ENCODE results near the gene MKRN2. TPM values are rescaled to one million over a fixed set of nuclear protein-coding genes. Genes with fewer than 3 reads are reported as not detected.

Gene MKRN2
- total and polyA plus RNA-seq, 2 of the 4 experiments (the other 2 are of a cell fraction): 44.4 to 65.6 TPM

DNA sequence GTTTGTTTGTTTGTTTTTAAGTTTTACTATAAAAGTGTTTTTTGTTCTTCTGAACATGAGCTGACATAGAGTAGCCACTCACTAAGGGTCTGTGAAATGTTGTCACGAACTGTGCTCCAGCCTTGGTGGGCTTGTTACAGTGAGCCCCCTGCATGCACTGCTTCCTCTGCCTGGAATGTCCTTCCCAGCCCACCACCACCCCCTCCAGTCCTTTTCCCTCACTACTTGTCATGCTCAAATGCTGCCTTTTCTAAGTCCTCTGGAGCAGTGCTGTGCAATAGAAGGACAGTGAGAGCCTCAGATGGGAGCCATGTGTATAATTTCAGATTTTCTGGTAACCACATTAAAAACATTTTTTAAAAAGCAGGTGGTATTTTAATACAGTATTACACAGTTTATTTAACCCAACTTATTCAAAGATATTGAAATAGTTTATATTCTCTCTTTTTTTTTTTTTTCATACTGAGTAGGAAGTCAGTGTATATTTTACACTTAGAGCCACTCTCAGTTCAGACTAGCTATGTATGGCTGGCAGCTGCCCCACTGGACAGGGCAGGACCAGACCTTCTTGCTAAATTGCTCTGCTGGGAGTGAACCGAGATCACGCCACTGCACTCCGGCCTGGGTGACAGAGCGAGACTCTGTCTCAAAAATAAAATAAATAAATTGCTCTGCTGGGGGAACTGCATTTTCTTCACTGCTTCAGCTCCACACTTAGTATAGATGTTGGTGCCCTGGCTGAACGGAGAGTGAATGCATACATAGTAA lies 38.4 kb upstream of the MKRN2 start:
- no TSS peak for BruUV-seq (replicated peaks)
- peaks cover 2% of the 10 kb centered on the region; the same call in 1 of the 2 replicates for H3K36me3 ChIP-seq (ENCODE audit: control insufficient read depth, insufficient read depth, low read length)
- no peak overlapping the region for H2BK20ac ChIP-seq (ENCODE audit: low read depth, low read length)
- H2BK120ac ChIP-seq (ENCODE audit: low read depth, low read length): no peak overlapping the region
- H2BK5ac ChIP-seq (ENCODE audit: low read depth, low read length, poor library complexity, severe bottlenecking): no peak overlapping the region
- intact Hi-C loops (cut with micrococcal nuclease): no loop called here
- no peaks in the 10 kb centered on the region for H3K27me3 ChIP-seq (ENCODE audit: control insufficient read depth, insufficient read depth, low read length)
- H2AK5ac ChIP-seq (ENCODE audit: low read depth, low read length): no peak overlapping the region
- no peak overlapping the region for H3K4me2 ChIP-seq (ENCODE audit: low read depth, low read length)
- H2BK15ac ChIP-seq (ENCODE audit: low read depth, low read length): no peak overlapping the region
- no peaks in the 10 kb centered on the region for H4K20me1 ChIP-seq (ENCODE audit: insufficient read depth, low read length)
- H4K5ac ChIP-seq (ENCODE audit: low read depth, low read length): no peak overlapping the region
- H3K23ac ChIP-seq (ENCODE audit: low read depth, low read length): no peak overlapping the region
- H3K4me3 ChIP-seq (ENCODE audit: insufficient read depth, low read depth, low read length): no peak overlapping the region
- peak; percentile 29; the same call in 1 of the 2 replicates for ATAC-seq (ENCODE audit: low read depth)
- dilution Hi-C loops (cut with HindIII; ENCODE audit: low sequenced_read_pairs, unreplicated experiment): no loop called here
- POLR2A ChIA-PET (ENCODE audit: unreplicated experiment): no interaction called here
- H4K91ac ChIP-seq (ENCODE audit: insufficient read depth, low read depth, low read length): no peak overlapping the region
- TF ChIP-seq RAD21 (IDR thresholded peaks at IDR 0.05; ENCODE audit: low read length) (no peak), FOS (IDR thresholded peaks at IDR 0.05; ENCODE audit: low read depth, low read length) (no peak), BHLHE40 (IDR thresholded peaks at IDR 0.05; ENCODE audit: low read depth, low read length) (no peak), POLR2A (IDR thresholded peaks at IDR 0.05; ENCODE audit: low read depth, low read length) (no peak), ELK1 (IDR thresholded peaks at IDR 0.05; ENCODE audit: borderline replicate concordance, low read depth, low read length) (no peak), MXI1 (IDR thresholded peaks at IDR 0.05; ENCODE audit: borderline replicate concordance, low read depth, low read length) (no peak), MAFK (IDR thresholded peaks at IDR 0.05; ENCODE audit: low read depth, low read length) (no peak), CTCF (conservative IDR thresholded peaks at IDR 0.05; ENCODE audit: low read depth, low read length) (no peak), CEBPB (IDR thresholded peaks at IDR 0.05; ENCODE audit: low read depth, low read length) (no peak), CHD1 (IDR thresholded peaks at IDR 0.05; ENCODE audit: low read depth, low read length) (no peak), RCOR1 (IDR thresholded peaks at IDR 0.05; ENCODE audit: insufficient replicate concordance, low read length) (no peak), SMC3 (IDR thresholded peaks at IDR 0.05; ENCODE audit: low read depth, low read length) (no peak)
- peaks cover 2% of the 10 kb centered on the region; the same call in 1 of the 2 replicates for H3K4me1 ChIP-seq (ENCODE audit: control insufficient read depth, insufficient read depth, low read length)
- no peaks in the 10 kb centered on the region for H3K9me1 ChIP-seq (ENCODE audit: insufficient read depth, low read length)
- H2AFZ ChIP-seq (replicated peaks; ENCODE audit: low read length, poor library complexity): no peak overlapping the region
- no peak overlapping the region for H3K27ac ChIP-seq (ENCODE audit: insufficient read depth, low read length)
- no CpG with 5 or more reads among the region's 6 CpGs for WGBS, 2 experiments (ENCODE audit: extremely low coverage in 2 of 2, insufficient read length in 1 of 2)
- no peak overlapping the region for H3K9ac ChIP-seq (ENCODE audit: low read depth, low read length)
- H4K8ac ChIP-seq (ENCODE audit: low read depth in 2 of 2, low read length in 2 of 2): no peak overlapping the region
- no peak for DNase-seq
- no peaks in the 10 kb centered on the region for H3K79me1 ChIP-seq (ENCODE audit: low read depth in 1 of 2, low read length in 2 of 2)
- in situ Hi-C loops (cut with MboI; ENCODE audit: low sequenced_read_pairs): no loop called here
- H3K56ac ChIP-seq (ENCODE audit: extremely low read depth, insufficient read depth, low read length): no peak overlapping the region
- no peaks in the 10 kb centered on the region for H3K9me3 ChIP-seq (ENCODE audit: control insufficient read depth, insufficient read depth, low read length)
- no peak overlapping the region for H3K4ac ChIP-seq (ENCODE audit: low read depth, low read length)
- H3K18ac ChIP-seq (ENCODE audit: low read depth, low read length): no peak overlapping the region
- CTCF ChIA-PET: interaction anchor here (1.1 kb wide), 1 partner anchor 387 kb away, joined by 3 read pairs; no protein-coding TSS in a partner anchor
- no peak overlapping the region for H2AK9ac ChIP-seq (replicated peaks; ENCODE audit: low read depth, low read length, poor library complexity)
- H3K14ac ChIP-seq (replicated peaks; ENCODE audit: low read depth, low read length): no peak overlapping the region

Measured in IMR-90 (cell line).